ENCODE data around the gene NEK10.

GRCh38 chr3:27380433-27381357 is 11.5 kb upstream of the NEK10 start:
- TF ChIP-seq CTCF (conservative IDR thresholded peaks at IDR 0.05; ENCODE audit: low read depth, low read length) (no peak), RCOR1 (IDR thresholded peaks at IDR 0.05; ENCODE audit: insufficient replicate concordance, low read length) (no peak), POLR2A (IDR thresholded peaks at IDR 0.05; ENCODE audit: low read depth, low read length) (no peak)
